Esophagus muscularis mucosa (tissue), 4 donors: Measurements from ENCODE around the gene WIPF3.

Experiments
- CTCF ChIP-seq, 3 experiments: fragments of 200-600 bp in 2 of 3; fragments of 450-650 bp in 1 of 3; sonication (generic) in 2 of 3; IDR thresholded peaks; one replicate each; pipeline ENCODE4 v1.5.1; 2017 to 2019; ENCODE audit warnings: antibody characterized with exemption in 3 of 3, mild to moderate bottlenecking in 2 of 3, moderate library complexity in 1 of 3
- EP300 ChIP-seq: sonication (generic); formaldehyde crosslinking; IDR thresholded peaks from one replicate; pipeline ENCODE4 v1.6.1; 2017; ENCODE audit warnings: antibody characterized with exemption
- POLR2A ChIP-seq: fragments of 450-650 bp; IDR thresholded peaks from one replicate; pipeline ENCODE4 v1.6.1; 2017; ENCODE audit warnings: antibody characterized with exemption, moderate library complexity, mild to moderate bottlenecking, low read depth
- POLR2AphosphoS5 ChIP-seq, 2 donors: sonication (generic); formaldehyde crosslinking; IDR thresholded peaks; one replicate each; pipeline ENCODE4 v1.6.1; 2017; ENCODE audit warnings: antibody characterized with exemption in 2 of 2

GRCh38 chr7:29780346-29780745, 26.0 kb upstream of the WIPF3 start:
- TF ChIP-seq POLR2A (no peak), EP300 (no peak), CTCF (IDR thresholded peaks at IDR 0.05) (no peak), POLR2AphosphoS5 (IDR thresholded peaks at IDR 0.05) (no peak)
